ENCODE measurements around the gene AVL9.
A peak's percentile ranks its signal among the peaks of the same experiment; 100 is the strongest.

Gene AVL9

GRCh38 chr7:32535162-32535702 is 39.9 kb downstream of the AVL9 start:
- no peak for DNase-seq (ENCODE audit: low read depth)

- DNase-seq (ENCODE audit: low read depth), result no peak
These were observed 40.7 kb downstream of the AVL9 start for GRCh38 chr7:32536016-32536415.

- peak; percentile 6 for DNase-seq (ENCODE audit: low read depth)
These were observed 41.3 kb downstream of the AVL9 start for GRCh38 chr7:32536585-32536984.

GRCh38 chr7:32537760-32538159 is 42.5 kb downstream of the AVL9 start:
- no peak for DNase-seq (ENCODE audit: low read depth)

- DNase-seq (ENCODE audit: low read depth), result no peak
These were observed 44.1 kb downstream of the AVL9 start for GRCh38 chr7:32539366-32539765.

- no peak for DNase-seq (ENCODE audit: low read depth)
These were observed 44.7 kb downstream of the AVL9 start for GRCh38 chr7:32539919-32540531.

GRCh38 chr7:32542595-32542994 is 47.3 kb downstream of the AVL9 start:
- no peak for DNase-seq (ENCODE audit: low read depth)

- no peak for DNase-seq (ENCODE audit: low read depth)
These were observed 64.2 kb downstream of the AVL9 start for GRCh38 chr7:32559480-32559879.

GRCh38 chr7:32560075-32560474 is 64.8 kb downstream of the AVL9 start:
- no peak for DNase-seq (ENCODE audit: low read depth)

GRCh38 chr7:32561613-32562012 is 66.3 kb downstream of the AVL9 start:
- no peak for DNase-seq (ENCODE audit: low read depth)

- DNase-seq (ENCODE audit: low read depth), result no peak
These were observed 69.3 kb downstream of the AVL9 start for GRCh38 chr7:32564542-32564941.

- DNase-seq (ENCODE audit: low read depth), result no peak
These were observed 74.3 kb downstream of the AVL9 start for GRCh38 chr7:32569388-32570289.

- DNase-seq (ENCODE audit: low read depth), result no peak
These were observed 77.9 kb downstream of the AVL9 start for GRCh38 chr7:32573110-32573687.

- DNase-seq (ENCODE audit: low read depth), result no peak
These were observed 79.3 kb downstream of the AVL9 start for GRCh38 chr7:32574626-32575025.

- no peak for DNase-seq (ENCODE audit: low read depth)
These were observed 82.1 kb downstream of the AVL9 start for GRCh38 chr7:32577421-32577820.

- no peak for DNase-seq (ENCODE audit: low read depth)
These were observed 84.5 kb downstream of the AVL9 start for GRCh38 chr7:32579776-32580175.

GRCh38 chr7:32580646-32581045 is 85.4 kb downstream of the AVL9 start:
- no peak for DNase-seq (ENCODE audit: low read depth)

- DNase-seq (ENCODE audit: low read depth), result no peak
These were observed 86.7 kb downstream of the AVL9 start for GRCh38 chr7:32582036-32582435.

GRCh38 chr7:32583791-32584190 is 88.5 kb downstream of the AVL9 start:
- peak; percentile 69 for DNase-seq (ENCODE audit: low read depth)

GRCh38 chr7:32586291-32587221 is 91.3 kb downstream of the AVL9 start:
- peak; percentile 95 for DNase-seq (ENCODE audit: low read depth)

GRCh38 chr7:32587411-32587948 is 92.2 kb downstream of the AVL9 start:
- peak; percentile 47 for DNase-seq (ENCODE audit: low read depth)

Measured in fibroblast of the conjunctiva (primary cell).